ENCODE measurements around the gene DLST. TPM values are rescaled to one million over a fixed set of nuclear protein-coding genes. Genes with fewer than 3 reads are reported as not detected.

Gene DLST
- total RNA-seq, 1 experiment from 2014 or later = 68.8 TPM

- ChIA-PET CTCF (no interaction called here), POLR2A (interaction anchor here (0.5 kb wide), 1 partner anchor 1780 kb away, joined by 4 read pairs; no protein-coding TSS in a partner anchor)
- no peaks in the 10 kb centered on the region; the same call in 1 of the 2 replicates for H3K4me1 ChIP-seq (ENCODE audit: control insufficient read depth, insufficient read depth, low read length)
- intact Hi-C loops (cut with micrococcal nuclease; ENCODE audit: unreplicated experiment) = no loop called here
- TF ChIP-seq CTCF (IDR thresholded peaks at IDR 0.05) (no peak), TCF7L2 (IDR thresholded peaks at IDR 0.05; ENCODE audit: low read depth, low read length) (no peak), SIN3A (IDR thresholded peaks at IDR 0.05; ENCODE audit: borderline replicate concordance, insufficient read depth, low read depth, low read length) (no peak), REST (IDR thresholded peaks at IDR 0.05; ENCODE audit: insufficient read depth in 1 of 2, low read depth in 2 of 2, low read length in 1 of 2) (no peak), POLR2AphosphoS5 (IDR thresholded peaks at IDR 0.05; ENCODE audit: low read depth, low read length) (no peak)
- H3K4me3 ChIP-seq (ENCODE audit: low read depth in 2 of 2, low read length in 2 of 2) = no peak overlapping the region
- no peak for ATAC-seq
- no peak for DNase-seq (ENCODE audit: low read depth, low spot score)
- H3K9me3 ChIP-seq (ENCODE audit: control insufficient read depth, insufficient read depth, low read depth, low read length) = no peaks in the 10 kb centered on the region
- no TSS peak for BruUV-seq (replicated peaks)
- no peaks in the 10 kb centered on the region for H3K27me3 ChIP-seq (ENCODE audit: control insufficient read depth, insufficient read depth, low read length)
- no peak overlapping the region for H3K27ac ChIP-seq (ENCODE audit: low read length)
- H3K36me3 ChIP-seq (ENCODE audit: control insufficient read depth, insufficient read depth, low read length) = no peaks in the 10 kb centered on the region
- in situ Hi-C loops (cut with HindIII; ENCODE audit: low pct_unique_long_range_greater_than_20kb, low sequenced_read_pairs) = no loop called here
Measured at GRCh38 chr14:74856366-74856765, 25.4 kb upstream of the DLST start.

GRCh38 chr14:74858022-74858421 lies 23.7 kb upstream of the DLST start:
- H3K27ac ChIP-seq (ENCODE audit: low read length) = no peak overlapping the region
- no peak for ATAC-seq
- in situ Hi-C loops (cut with HindIII; ENCODE audit: low pct_unique_long_range_greater_than_20kb, low sequenced_read_pairs) (no loop called here), intact Hi-C loops (cut with micrococcal nuclease; ENCODE audit: unreplicated experiment) (no loop called here)
- H3K9me3 ChIP-seq (ENCODE audit: control insufficient read depth, insufficient read depth, low read depth, low read length) = no peaks in the 10 kb centered on the region
- H3K4me1 ChIP-seq (ENCODE audit: control insufficient read depth, insufficient read depth, low read length) = no peaks in the 10 kb centered on the region; the same call in 1 of the 2 replicates
- BruUV-seq (replicated peaks) = no TSS peak
- DNase-seq (ENCODE audit: low read depth, low spot score) = no peak
- H3K27me3 ChIP-seq (ENCODE audit: control insufficient read depth, insufficient read depth, low read length) = no peaks in the 10 kb centered on the region
- H3K36me3 ChIP-seq (ENCODE audit: control insufficient read depth, insufficient read depth, low read length) = no peaks in the 10 kb centered on the region
- CTCF ChIA-PET = no interaction called here
- POLR2A ChIA-PET = no interaction called here
- no peak overlapping the region for H3K4me3 ChIP-seq (ENCODE audit: low read depth in 2 of 2, low read length in 2 of 2)
- TF ChIP-seq POLR2AphosphoS5 (IDR thresholded peaks at IDR 0.05; ENCODE audit: low read depth, low read length) (no peak), SIN3A (IDR thresholded peaks at IDR 0.05; ENCODE audit: borderline replicate concordance, insufficient read depth, low read depth, low read length) (no peak), REST (IDR thresholded peaks at IDR 0.05; ENCODE audit: insufficient read depth in 1 of 2, low read depth in 2 of 2, low read length in 1 of 2) (no peak), TCF7L2 (IDR thresholded peaks at IDR 0.05; ENCODE audit: low read depth, low read length) (no peak), CTCF (IDR thresholded peaks at IDR 0.05) (no peak)
